HUDEP-2 (cell line): ENCODE data around the gene SERPINE2.
"Not testable (repeated sequence)": the region's sequence is repeated elsewhere in the genome, so short reads cannot be mapped to it uniquely, and the experiment has no call there.

Experiments used
- DNase-seq, 76 experiments: peaks; one replicate each; lab custom pipeline; 2025; ENCODE audit not compliant: unreplicated experiment in 76 of 76; lab: John Stamatoyannopoulos, UW

The SERPINE2 gene

DNA sequence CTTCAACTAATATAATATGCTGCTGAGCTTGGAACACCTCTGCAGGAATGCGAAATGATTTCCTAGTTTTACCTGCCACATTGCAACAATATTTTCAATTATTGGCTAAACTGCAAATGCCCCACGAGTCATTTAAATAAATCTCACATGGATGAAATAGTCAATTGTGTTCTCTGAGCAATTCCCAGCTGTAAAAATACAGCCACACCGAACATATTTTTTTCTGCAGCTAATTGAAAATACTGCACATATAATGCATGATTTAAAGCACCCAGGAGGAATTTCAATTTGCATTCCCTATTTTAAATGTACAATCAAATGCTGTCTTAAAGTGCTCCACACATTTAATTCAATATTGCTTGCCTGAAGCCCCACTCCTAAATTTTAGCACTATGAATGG lies 18.6 kb downstream of the SERPINE2 start:
- DNase-seq = no peak

DNA sequence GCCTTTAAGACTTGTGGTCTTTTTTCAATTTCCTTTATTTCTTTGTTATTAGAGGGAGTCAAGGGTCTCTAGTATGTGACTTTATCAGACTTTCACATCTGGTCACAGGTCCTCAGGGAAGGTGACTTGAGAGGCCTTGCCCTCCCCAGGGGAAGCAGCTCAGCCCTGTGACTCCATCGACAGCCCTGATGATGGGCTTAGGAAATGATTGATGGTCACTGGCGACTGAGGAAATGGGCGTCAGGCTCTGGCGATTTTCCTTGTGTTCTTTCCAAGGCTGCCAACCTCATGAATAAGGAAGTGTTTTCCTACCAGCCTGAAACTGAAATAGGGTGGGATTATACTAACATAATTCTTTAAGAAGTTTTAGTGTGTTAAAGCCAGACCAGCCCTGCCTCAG lies 21.1 kb downstream of the SERPINE2 start:
- DNase-seq = no peak

DNA sequence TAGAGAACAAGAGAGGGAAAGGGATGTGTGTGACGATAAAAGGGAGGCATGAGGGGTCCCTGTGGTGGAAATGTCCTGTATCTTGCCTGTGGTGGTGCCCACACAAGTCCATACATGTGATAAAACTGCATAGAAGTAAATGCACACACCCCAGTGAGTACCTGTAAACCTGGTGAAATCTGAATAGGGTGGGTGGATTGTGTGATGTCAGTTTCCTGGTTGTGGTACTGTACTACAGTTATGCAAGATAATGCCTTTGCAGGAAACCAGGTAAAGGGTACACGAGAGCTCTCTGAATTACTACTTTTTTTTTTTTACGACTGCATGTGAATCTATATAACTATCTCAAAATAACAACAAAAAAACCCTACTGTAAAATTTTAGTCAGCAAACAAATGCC lies 22.1 kb downstream of the SERPINE2 start:
- DNase-seq = no peak

DNA sequence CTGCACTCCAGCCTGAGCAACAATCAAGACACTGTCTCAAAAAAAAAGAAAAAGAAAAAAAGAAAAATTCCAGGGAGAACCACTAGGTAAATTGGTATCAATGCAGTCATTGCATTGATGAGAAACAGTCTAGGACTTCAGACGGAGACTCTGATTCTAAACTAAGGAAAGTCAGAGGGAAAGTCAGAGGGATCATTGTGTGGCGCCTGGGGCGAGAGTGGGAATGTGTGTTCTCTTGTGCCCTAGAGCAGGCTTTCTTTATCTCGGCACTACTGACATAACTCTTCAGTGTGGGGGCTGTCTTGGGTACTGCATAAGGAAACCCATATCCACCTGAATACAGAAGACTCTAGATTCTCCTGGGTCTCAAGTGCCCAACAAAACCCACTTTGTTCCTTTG lies 24.8 kb downstream of the SERPINE2 start:
- DNase-seq = no peak

DNA sequence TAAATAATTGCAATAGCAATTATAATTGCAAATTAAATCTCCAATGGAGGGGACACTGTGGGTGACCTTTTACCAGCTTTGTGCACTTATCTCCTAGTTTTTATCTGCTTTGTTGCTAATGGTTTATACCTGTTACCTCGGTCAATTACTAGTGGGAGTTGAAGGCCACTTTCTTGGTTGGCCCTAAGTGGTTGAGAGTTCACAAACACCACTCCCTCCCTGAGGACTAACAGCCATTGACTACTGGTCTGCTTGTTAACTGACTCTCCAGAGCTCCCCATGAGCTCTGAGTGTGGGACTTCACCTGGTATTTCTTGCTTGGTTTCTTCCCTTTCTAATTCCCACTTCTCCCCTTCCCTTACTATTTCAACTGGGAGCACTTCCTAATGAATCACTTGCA lies 27.2 kb downstream of the SERPINE2 start:
- DNase-seq = no peak

DNA sequence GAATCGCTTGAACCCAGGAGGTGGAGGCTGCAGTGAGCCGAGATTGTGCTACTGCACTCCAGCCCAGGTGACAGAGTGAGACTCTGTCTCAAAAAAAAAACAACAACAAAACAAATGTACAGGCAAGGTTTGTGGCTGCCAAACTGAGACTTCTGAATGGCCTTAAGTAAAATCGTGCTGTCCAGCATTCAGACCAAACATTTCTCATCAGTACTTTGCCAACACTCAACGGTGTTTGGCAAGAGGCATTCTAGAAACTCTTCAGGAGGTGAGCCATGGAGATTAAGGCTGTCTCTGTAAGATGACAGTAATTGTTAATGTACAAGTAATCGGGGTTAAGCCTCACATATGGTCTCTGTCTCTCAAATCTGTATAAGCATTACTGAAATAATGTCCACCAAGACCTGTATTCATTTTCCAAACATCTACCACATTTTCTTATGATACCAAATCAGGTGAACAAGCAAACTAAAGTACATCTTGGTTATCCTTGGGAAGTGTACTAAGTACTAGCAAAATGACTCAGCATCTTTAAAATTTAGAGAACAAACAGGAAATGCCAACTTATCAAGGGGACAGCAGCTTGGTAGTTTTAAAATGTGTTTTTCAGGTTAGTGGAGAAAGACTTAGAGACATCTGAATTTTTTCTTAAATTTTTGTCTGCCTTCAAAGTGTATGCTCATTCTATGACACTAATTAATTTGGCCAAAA lies 29.3 kb downstream of the SERPINE2 start:
- no peak for DNase-seq

DNA sequence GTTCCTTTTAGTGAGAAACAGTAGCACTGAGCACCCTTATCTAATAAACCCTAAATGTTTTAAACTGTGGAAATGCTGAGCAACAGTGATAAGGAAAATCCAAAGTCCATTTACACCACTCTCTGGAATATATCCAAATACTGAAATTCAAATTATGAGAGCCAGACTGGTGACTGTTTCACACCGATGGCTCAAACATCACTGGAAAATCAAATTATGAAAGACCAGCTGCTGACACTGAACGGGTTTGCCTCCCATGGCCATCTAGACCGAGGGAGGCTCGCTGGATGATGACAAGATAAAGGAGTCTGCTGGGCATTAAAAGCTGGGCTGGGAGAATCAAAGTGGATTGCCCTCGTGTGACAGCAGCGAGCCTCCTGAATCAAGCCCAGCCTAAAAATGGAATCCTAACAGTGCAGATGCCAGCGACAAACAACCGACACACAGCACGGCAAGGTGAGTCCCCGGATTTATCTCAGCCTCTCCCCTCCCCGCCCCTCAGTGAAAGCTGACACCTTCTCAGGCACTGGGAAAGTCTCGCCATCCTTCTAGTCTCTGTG lies 30.3 kb downstream of the SERPINE2 start:
- no peak for DNase-seq

DNA sequence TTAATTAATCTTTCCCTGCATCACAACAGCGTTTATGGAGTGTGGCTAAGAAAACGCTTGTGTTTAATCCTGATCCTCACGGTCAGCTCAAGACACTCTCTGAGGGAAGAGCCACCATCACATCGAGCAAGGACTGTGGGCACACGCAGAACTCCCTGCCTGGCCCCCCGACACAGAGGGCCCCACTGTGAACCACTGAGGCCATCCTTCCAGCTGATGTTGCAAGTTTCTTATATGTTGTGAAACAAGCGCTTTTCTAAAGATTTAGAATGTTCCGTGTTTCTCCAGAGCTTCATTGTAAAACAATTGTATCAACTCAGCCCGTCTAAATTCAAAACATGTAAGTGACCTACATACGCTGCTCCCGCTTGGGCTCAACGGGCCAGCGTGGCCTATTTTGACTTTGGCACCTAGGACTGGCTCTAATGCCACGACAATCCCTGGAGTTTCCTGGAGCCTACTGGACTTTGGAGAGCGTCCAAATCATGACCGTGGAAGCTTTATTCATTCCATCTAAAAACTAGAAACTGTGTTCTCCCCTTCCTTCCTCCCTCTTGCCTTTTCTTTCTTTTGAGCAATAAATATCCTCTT lies 34.9 kb downstream of the SERPINE2 start:
- DNase-seq = no peak

DNA sequence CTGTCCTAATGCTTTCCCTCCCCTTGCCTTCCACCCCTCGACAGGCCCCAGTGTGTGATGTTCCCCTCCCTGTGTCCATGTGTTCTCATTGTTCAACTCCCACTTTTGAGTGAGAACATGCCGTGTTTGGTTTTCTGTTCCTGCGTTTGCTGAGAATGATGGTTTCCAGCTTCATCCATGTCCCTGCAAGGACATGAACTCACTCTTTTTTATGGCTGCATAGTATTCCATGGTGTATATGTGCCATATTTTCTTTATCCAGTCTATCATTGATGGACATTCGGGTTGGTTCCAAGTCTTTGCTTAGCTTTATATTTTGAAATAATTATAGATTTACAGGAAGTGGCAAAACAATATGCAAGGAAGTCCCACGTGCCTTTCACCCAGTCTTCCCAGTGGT lies 38.4 kb downstream of the SERPINE2 start:
- not testable (repeated sequence) for DNase-seq

DNA sequence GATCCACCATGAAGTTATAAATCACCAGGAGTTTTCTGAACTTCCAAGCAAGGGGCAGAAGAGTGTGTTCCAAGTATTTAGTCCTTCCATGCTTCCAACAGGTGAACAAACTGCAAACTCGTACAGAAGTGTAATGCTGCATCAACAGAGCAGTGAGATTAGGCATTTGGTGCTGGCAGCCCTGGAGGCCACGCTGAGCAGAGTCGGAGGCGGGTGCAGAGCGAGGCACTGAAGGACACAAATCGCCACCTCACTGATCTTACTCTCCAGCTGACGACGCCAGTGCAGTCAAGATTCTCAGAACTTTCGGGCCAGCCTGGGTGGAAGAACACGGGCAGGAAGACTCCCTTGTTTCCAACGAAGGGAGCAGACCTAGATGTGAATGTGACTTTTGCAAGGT lies 39.2 kb downstream of the SERPINE2 start:
- no peak for DNase-seq

DNA sequence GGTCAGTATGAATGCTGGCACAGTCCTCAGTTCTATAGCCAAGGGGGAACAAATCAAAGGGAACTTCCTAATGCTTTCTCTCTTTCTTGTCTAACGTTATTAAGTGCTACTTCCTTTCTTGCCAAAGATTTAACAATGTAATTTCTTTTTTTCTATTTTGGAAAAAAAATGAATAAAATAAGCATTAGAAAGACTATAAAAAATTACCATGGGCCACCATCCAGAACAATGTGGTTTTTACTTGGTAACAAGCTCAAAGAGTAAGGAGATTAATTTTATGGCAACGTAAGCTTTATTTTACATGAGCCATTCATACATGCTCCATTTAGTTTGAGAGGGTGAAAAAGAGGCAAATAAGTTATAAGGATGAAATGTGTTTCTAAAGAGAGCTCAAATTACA lies 40.1 kb downstream of the SERPINE2 start:
- no peak for DNase-seq

DNA sequence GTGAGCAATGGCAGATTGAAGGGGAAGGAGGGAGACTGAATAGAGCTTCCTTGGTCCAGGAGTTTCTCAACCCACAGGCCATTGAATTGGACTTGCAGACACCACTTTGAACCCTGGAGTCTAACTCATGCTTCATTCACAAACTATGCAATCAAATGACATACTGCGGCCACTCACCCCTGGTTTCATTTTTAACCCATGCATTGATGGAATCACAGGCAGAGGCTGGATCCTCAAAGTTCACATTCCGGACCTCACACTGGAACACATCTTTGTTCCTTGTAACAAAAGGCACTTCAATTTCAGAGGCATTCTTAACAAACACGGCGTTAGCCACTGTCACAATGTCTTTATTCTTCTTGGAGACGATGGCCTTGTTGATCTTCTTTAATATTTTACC lies 41.1 kb downstream of the SERPINE2 start:
- no peak for DNase-seq

DNA sequence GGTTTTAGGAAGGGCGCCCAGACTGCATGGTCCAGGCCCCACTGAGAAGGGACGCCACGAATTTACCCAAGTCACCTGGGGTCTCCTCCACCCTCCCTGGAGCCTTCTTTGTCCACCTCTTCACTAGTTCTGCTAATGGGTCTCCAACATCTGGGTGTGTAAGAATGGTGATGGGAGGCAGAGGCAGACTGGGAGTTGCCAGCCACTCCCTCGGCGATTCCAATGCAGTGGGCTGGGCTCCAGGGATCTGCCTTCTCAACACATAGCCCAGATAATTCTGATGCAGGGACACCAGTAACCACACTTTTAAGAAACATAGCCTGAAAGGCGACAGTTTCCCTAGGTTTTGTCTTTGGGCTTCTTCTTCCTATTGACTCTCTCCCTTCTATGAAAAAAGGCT lies 42.7 kb downstream of the SERPINE2 start:
- DNase-seq = no peak

DNA sequence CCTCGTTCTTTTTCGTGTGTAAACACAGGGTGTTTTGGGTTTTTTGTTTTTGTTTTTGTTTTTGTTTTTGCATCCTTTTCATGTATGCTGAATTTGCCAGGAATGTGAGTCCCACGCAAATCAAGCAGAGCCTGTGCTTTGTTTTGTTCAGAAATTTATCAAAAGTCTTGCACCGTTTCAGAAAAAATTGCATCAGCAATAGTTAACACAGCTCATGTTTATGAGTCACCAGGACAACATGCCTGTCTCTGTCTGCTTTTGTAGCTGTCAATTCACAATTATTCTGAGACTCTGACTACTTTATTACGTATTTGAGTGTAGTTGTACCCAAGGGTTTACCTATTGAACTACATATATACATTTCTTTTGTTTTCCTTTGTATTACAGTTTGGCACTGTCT lies 43.5 kb downstream of the SERPINE2 start:
- DNase-seq = no peak

DNA sequence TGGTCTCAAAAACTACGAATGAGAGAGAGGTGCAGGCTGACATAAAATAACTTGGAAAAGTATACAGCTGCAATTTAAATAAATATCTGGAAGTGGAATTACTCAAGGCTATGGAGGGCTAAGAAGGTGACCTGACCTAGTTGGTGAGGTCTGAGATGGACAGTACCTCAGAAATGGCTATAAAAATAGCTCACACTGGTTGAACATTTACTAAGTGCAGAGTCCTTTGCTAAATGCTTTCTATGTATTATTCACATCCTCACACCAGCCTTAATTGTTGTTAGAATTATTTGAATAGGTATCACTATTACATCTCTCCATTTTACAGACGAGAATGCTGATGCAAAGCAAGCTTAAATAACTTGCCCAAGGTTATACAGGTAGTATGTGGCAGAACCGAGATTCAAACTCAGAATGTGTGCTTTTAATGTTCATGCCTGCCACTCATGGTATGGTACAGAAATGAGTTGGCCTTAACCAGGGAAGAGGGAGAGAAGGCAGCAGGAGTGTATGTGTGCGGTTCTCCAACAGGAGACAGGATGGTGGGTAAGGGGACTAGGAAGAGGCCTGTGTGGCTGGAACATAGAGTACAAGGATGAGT lies 44.4 kb downstream of the SERPINE2 start:
- no peak for DNase-seq

DNA sequence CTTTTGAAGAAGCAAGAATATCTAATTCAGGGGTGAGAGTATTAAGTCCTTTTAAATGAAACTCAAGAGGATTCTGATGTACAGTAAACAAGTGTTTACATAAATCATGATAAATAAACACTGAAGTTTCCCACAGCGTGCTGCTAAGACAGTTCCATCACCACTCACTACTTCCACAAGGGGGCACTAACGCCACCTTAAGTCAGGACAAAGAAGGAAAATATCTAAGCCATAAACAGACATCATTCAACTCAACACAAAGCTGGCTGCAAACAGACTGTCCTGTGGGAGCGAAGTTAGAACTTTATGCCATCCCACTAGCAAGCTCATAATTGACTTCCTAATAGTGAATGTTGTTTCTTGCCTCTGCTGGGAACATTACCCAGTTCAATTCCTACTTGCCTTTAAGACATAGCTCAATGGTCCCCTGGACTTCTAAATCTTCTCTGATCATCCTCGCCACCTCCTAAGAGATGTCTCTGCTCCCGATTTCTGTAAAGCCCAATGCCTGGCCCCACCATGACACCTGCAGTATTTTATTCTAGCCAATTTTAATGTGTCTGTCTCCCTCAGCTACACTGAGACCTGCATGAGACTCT lies 45.4 kb downstream of the SERPINE2 start:
- DNase-seq = peak in 45 of 76 experiments; percentile 2 to 65 (median 12)

DNA sequence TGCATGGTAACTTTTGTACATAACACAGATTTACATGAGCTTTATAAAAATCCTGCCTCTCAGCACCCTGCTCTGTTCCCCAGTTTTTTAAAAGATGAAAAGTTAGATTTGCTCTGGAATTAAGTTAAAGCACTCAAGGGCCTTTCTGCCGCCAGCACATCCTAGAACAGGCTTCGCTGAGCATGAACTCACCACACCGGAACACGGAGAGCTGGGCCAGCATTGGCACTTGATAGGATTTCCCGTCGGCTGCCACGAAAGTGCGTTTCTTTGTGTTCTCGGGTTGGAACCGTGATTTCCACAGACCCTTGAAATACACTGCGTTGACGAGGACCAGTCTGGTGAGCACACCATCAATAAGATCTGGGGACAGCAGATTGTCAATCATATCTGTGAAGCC lies 47.5 kb downstream of the SERPINE2 start:
- no peak for DNase-seq

DNA sequence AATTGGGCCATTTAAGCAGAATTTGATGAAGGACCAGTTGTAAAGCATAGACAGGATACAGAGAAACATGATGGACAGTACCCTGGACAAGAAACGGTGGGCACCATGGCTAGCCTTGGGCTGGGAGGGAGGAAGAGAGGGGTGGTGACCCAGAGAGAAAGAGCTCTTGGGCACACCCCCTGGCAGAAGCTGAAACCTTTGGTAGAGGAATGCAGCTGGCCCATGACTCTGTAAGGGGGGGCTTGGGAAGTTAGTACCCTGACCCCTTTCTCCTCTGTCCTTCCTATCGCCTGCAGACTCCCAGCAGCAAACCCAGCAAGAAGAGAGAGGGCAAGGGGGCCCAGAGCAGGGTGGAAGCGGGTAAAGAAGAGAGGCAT lies 49.2 kb downstream of the SERPINE2 start:
- no peak for DNase-seq

DNA sequence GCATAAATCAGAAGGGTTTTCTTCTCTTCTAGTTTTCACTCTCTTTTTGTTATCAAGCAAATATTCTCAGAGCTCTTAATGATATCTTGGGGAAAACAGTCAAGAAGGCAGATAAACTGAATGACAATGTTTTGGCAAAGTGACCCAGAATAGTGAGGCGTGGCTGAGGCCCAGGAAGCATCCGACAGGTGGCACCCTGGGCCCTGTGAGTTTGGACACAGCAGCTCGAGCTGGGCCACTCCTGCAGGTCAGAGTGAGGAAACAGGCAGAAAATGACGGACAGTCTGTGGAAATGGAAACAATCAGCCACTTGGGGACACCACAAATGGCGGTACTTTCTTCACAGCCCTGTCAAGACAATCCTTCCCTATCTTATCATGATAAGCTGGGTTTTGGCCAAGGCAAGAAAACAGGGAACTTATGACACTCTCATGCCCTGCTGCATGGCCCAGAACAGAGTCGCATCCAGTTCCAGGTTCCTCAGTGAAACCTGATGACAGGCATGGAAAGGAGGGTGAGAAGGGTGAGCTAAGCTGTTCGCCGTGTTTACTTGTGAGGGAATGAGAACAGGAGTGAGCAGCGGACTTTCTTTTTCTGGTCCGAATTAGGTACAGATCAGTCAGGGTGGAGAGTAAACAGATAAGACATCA lies 49.8 kb downstream of the SERPINE2 start:
- DNase-seq = peak in 6 of 76 experiments; percentile 1 to 25 (median 16)

DNA sequence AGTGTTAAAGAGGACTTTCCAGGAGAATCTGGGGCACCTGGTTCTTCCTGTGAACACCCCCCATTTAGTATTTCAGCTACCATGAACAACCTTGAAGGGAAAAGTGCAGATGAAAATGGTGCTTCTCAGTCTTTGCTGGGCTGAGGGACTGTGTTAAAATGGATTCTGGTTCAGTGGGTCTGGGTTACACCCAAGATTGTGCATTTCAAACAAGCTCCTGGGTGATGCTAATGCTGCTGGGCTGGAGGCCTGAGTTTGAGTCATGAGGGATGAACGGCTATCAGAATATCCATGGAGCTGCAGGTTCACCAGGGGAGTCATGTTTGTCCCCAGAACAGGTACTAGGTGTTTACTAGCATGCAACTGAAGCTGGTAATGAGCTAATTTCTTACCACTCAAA lies 57.8 kb downstream of the SERPINE2 start:
- no peak for DNase-seq

DNA sequence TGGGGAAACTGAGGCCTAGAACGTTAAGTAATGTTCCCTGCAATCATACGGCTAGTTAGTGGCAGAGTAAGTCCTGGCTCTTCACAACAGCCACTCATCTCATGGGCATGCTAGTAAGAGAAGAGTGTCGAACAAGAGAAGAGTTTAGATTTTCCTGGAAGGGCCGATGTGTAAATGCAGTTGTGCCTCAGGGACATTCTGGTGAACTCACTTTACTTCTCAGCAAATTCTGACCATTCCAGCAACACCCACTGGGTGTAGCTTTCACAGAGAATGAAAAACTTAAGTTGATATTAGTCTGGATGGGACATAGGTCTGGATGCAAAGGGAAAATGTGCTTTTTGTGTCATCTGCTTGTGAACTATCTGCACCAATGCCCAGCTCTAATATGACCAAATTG lies 58.3 kb downstream of the SERPINE2 start:
- DNase-seq = no peak
